HEK293T (cell line): ENCODE results near the gene TAP2.

Experiments used
- ARNT ChIP-seq: fragments of 450-650 bp; IDR thresholded peaks from 2 replicates; pipeline ENCODE4 v1.6.1; 2017; ENCODE audit warnings: mild to moderate bottlenecking
- BHLHE40 ChIP-seq: fragments of 450-650 bp; IDR thresholded peaks from 2 replicates; pipeline ENCODE4 v1.6.1; 2016; ENCODE audit warnings: mild to moderate bottlenecking, moderate library complexity, borderline replicate concordance
- ELF4 ChIP-seq: fragments of 450-650 bp; IDR thresholded peaks from 2 replicates; pipeline ENCODE4 v1.6.1; 2017; ENCODE audit warnings: antibody characterized with exemption
- FOXK2 ChIP-seq: fragments of 450-650 bp; IDR thresholded peaks from 2 replicates; pipeline ENCODE4 v1.6.1; 2016; ENCODE audit warnings: mild to moderate bottlenecking
- FOXM1 ChIP-seq: fragments of 450-650 bp; IDR thresholded peaks from 2 replicates; pipeline ENCODE4 v1.6.1; 2017; ENCODE audit warnings: mild to moderate bottlenecking, borderline replicate concordance
- SUZ12 ChIP-seq: fragments of 450-650 bp; IDR thresholded peaks from 2 replicates; pipeline ENCODE4 v1.6.1; 2016; ENCODE audit warnings: mild to moderate bottlenecking
- TARDBP ChIP-seq: fragments of 450-650 bp; IDR thresholded peaks from 2 replicates; pipeline ENCODE4 v1.6.1; 2016
- TF ChIP-seq, protein P1 (sequence below): fragments of 450-650 bp; IDR thresholded peaks from 2 replicates; pipeline ENCODE4 v1.6.1; 2016

DNA sequence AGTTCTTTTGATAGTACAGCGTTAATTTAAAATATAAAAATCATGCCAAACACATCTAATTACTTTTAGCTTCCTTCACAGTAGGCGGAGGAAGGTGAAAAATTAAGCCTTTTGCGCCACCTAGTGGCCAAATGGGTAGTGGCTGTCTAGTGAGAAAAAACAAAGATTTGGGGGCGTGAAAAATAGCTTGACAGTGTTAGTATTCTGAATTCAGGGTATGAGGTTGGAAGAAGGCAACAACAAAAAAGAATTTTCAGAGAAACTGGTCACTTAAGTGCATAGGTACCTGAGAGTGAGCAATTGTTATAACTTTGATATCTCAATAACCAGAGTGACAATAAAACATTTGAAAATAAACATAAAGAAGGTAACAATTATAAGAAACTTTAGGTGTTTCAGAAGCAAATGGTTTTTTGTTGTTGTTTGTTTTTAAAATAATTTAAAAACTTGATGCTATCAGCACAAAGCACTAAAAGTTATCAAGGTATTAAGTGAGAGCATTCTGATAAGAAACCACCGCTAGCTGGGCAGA lies 29.8 kb upstream of the TAP2 start:
- TF ChIP-seq FOXM1: no peak
- no peak for TF ChIP-seq FOXK2
- TF ChIP-seq ELF4: no peak
- no peak for TF ChIP-seq BHLHE40
- TF ChIP-seq TARDBP: no peak
- TF ChIP-seq ARNT: no peak
- TF ChIP-seq SUZ12: no peak
- TF ChIP-seq, protein P1, sequence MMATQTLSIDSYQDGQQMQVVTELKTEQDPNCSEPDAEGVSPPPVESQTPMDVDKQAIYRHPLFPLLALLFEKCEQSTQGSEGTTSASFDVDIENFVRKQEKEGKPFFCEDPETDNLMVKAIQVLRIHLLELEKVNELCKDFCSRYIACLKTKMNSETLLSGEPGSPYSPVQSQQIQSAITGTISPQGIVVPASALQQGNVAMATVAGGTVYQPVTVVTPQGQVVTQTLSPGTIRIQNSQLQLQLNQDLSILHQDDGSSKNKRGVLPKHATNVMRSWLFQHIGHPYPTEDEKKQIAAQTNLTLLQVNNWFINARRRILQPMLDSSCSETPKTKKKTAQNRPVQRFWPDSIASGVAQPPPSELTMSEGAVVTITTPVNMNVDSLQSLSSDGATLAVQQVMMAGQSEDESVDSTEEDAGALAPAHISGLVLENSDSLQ: 0 out of 2 replicates have a peak, but pooled peaks have one; percentile 26
